Small intestine (tissue), 7 donors: Measurements from ENCODE around the gene ERC1. TPM values are rescaled to one million over a fixed set of nuclear protein-coding genes. Genes with fewer than 3 reads are reported as not detected.
"Not testable (repeated sequence)": the region's sequence is repeated elsewhere in the genome, so short reads cannot be mapped to it uniquely, and the experiment has no call there.

ENCODE experiments used
- DNase-seq, 2 donors: peaks; one replicate each; pipeline versions ENCODE4 v3.0.0 to v3.0.0-alpha.2; 2013
- FAIRE-seq: peaks from 2 replicates; lab custom pipeline; 2012; peaks lifted over from hg19 to GRCh38; lab: Jason Lieb, UNC
- H3K27ac ChIP-seq, 3 donors: one replicate each; pipeline ENCODE4 v1.5.1; 2013; ENCODE audit warnings: low read length in 2 of 3, mild to moderate bottlenecking in 2 of 3, control low read depth in 1 of 3, inconsistent platforms in 1 of 3, low read depth in 1 of 3, moderate library complexity in 1 of 3
- H3K27me3 ChIP-seq, 3 donors: one replicate each; pipeline ENCODE4 v1.6.1; 2013; ENCODE audit warnings: low read length in 3 of 3, inconsistent platforms in 1 of 3; ENCODE audit not compliant: control insufficient read depth in 3 of 3, insufficient read depth in 3 of 3
- H3K36me3 ChIP-seq, 3 donors: one replicate each; pipeline ENCODE4 v1.6.1; 2013; ENCODE audit warnings: low read length in 3 of 3, inconsistent platforms in 1 of 3, low read depth in 1 of 3, mild to moderate bottlenecking in 1 of 3, moderate library complexity in 1 of 3; ENCODE audit not compliant: control insufficient read depth in 3 of 3, insufficient read depth in 2 of 3
- H3K4me1 ChIP-seq, 3 donors: one replicate each; pipeline ENCODE4 v1.6.1; 2013; ENCODE audit warnings: low read length in 2 of 3, inconsistent platforms in 1 of 3, low read depth in 1 of 3, mild to moderate bottlenecking in 1 of 3, moderate library complexity in 1 of 3; ENCODE audit not compliant: control insufficient read depth in 3 of 3, insufficient read depth in 2 of 3
- H3K4me3 ChIP-seq, 3 donors: one replicate each; pipeline ENCODE4 v1.5.1; 2013; ENCODE audit warnings: low read length in 3 of 3, control low read depth in 1 of 3, inconsistent platforms in 1 of 3, low read depth in 1 of 3, mild to moderate bottlenecking in 1 of 3, moderate library complexity in 1 of 3
- H3K9me3 ChIP-seq, 2 donors: one replicate each; pipeline ENCODE4 v1.6.1; 2013; ENCODE audit warnings: low read depth in 1 of 2, low read length in 1 of 2; ENCODE audit not compliant: control insufficient read depth in 2 of 2, insufficient read depth in 1 of 2
- WGBS, 3 donors: extraction: QIAGEN DNeasy Blood & Tissue Kit; methylation state at CpG; one replicate each; pipeline ENCODE4 v1.1.7; 2013; 5-methylcytosine and 5-hydroxymethylcytosine counted together
- polyA plus RNA-seq, 4 donors: library from polyadenylated mRNA; stranded (reverse) in 3 of 4; unstranded in 1 of 4; fragments of 200-250 nt in 3 of 4; fragments of 120-200 nt in 1 of 4; gene quantifications; one replicate each; pipeline versions ENCODE4 v1.2.1 to v1.2.3, GENCODE V29; 2013
- donor health status: healthy with polysubstance abuse.
- donor health status: control.
- donor health status: control.
- donor health status: Bipolar disorder and iron deficiency.
- donor health status: healthy.

Gene ERC1
- polyA plus RNA-seq, 4 donors, result 1.8 to 16.7 (median 6.1) TPM

- Histone ChIP-seq H3K36me3 (no peaks in the 10 kb centered on the region), H3K27me3 (no peaks in the 10 kb centered on the region), H3K9me3 (no peaks in the 10 kb centered on the region), H3K4me1 (peaks cover 0 to 8% (median 5%) of the 10 kb centered on the region in 3 donors), H3K27ac (peak overlapping the region in 1 of 3 donors; percentile 13), H3K4me3 (no peak overlapping the region)
- FAIRE-seq (no peak), DNase-seq (peak; percentile 80 to 84)
- WGBS, 3 donors, result 25 to 65% (median 33%) methylated on average over 2 of the region's 2 CpGs
Measured at GRCh38 chr12:1099158-1099557, 108.1 kb downstream of the ERC1 start.

- not testable (repeated sequence) for H3K4me1 ChIP-seq, H3K27me3 ChIP-seq, FAIRE-seq, H3K27ac ChIP-seq, H3K4me3 ChIP-seq, H3K9me3 ChIP-seq, H3K36me3 ChIP-seq, DNase-seq
- WGBS, 3 donors, result 70 to 91% (median 80%) methylated on average over 2 of the region's 2 CpGs
Measured at GRCh38 chr12:1099618-1100017, 108.6 kb downstream of the ERC1 start.

GRCh38 chr12:1102115-1102514, 111.1 kb downstream of the ERC1 start:
- Histone ChIP-seq H3K9me3 (no peaks in the 10 kb centered on the region), H3K4me1 (peaks cover 0 to 8% (median 5%) of the 10 kb centered on the region in 3 donors), H3K27ac (no peak overlapping the region), H3K4me3 (no peak overlapping the region), H3K27me3 (no peaks in the 10 kb centered on the region), H3K36me3 (no peaks in the 10 kb centered on the region)
- FAIRE-seq (no peak), DNase-seq (no peak)
- 80 to 86% (median 80%) methylated on average over 2 of the region's 2 CpGs for WGBS, 3 donors

- WGBS, 3 donors, result 90 to 93% (median 91%) methylated on average over 10 of the region's 10 CpGs
- H3K4me3 ChIP-seq, result no peak overlapping the region
- FAIRE-seq (no peak), DNase-seq (no peak)
- H3K27me3 ChIP-seq, result no peaks in the 10 kb centered on the region
- H3K4me1 ChIP-seq, result peaks cover 0 to 8% (median 5%) of the 10 kb centered on the region in 3 donors
- H3K9me3 ChIP-seq, result no peaks in the 10 kb centered on the region
- no peaks in the 10 kb centered on the region for H3K36me3 ChIP-seq
- no peak overlapping the region for H3K27ac ChIP-seq
Measured at GRCh38 chr12:1102791-1103450, 111.9 kb downstream of the ERC1 start.

- H3K27ac ChIP-seq, result no peak overlapping the region
- H3K9me3 ChIP-seq, result no peaks in the 10 kb centered on the region
- DNase-seq (no peak), FAIRE-seq (no peak)
- H3K36me3 ChIP-seq, result no peaks in the 10 kb centered on the region
- peaks cover 0 to 8% (median 3%) of the 10 kb centered on the region in 3 donors for H3K4me1 ChIP-seq
- 92 to 97% (median 93%) methylated on average over 3 of the region's 3 CpGs for WGBS, 3 donors
- H3K4me3 ChIP-seq, result no peak overlapping the region
- no peaks in the 10 kb centered on the region for H3K27me3 ChIP-seq
Measured at GRCh38 chr12:1103632-1104031, 112.6 kb downstream of the ERC1 start.

- no peaks in the 10 kb centered on the region for H3K36me3 ChIP-seq
- H3K4me1 ChIP-seq, result peaks cover 0 to 3% (median 0%) of the 10 kb centered on the region in 3 donors
- FAIRE-seq (no peak), DNase-seq (no peak)
- no peaks in the 10 kb centered on the region for H3K9me3 ChIP-seq
- H3K27ac ChIP-seq, result no peak overlapping the region
- 88 to 92% (median 90%) methylated on average over 8 of the region's 8 CpGs for WGBS, 3 donors
- H3K4me3 ChIP-seq, result no peak overlapping the region
- H3K27me3 ChIP-seq, result no peaks in the 10 kb centered on the region
Measured at GRCh38 chr12:1104088-1104800, 113.2 kb downstream of the ERC1 start.

GRCh38 chr12:1107669-1108068, 116.6 kb downstream of the ERC1 start:
- no peak for FAIRE-seq
- Histone ChIP-seq H3K27ac (no peak overlapping the region), H3K27me3 (no peaks in the 10 kb centered on the region), H3K36me3 (peaks cover 0 to 13% (median 0%) of the 10 kb centered on the region in 3 donors), H3K4me3 (no peak overlapping the region), H3K9me3 (no peaks in the 10 kb centered on the region), H3K4me1 (no peaks in the 10 kb centered on the region)
- no peak for DNase-seq

- Histone ChIP-seq H3K27ac (no peak overlapping the region), H3K9me3 (no peaks in the 10 kb centered on the region), H3K27me3 (no peaks in the 10 kb centered on the region), H3K36me3 (peaks cover 0 to 13% (median 0%) of the 10 kb centered on the region in 3 donors), H3K4me3 (no peak overlapping the region), H3K4me1 (no peaks in the 10 kb centered on the region)
- no peak for FAIRE-seq
- DNase-seq, result no peak
- whole genome bisulfite sequencing, 3 donors, result 93 to 100% (median 100%) methylated on average over 1 of the region's 1 CpG
Measured at GRCh38 chr12:1108276-1108675, 117.3 kb downstream of the ERC1 start.
